ENCODE data around the gene CCDC160.
"Not testable (repeated sequence)": the region's sequence is repeated elsewhere in the genome, so short reads cannot be mapped to it uniquely, and the experiment has no call there.

The CCDC160 gene

DNA sequence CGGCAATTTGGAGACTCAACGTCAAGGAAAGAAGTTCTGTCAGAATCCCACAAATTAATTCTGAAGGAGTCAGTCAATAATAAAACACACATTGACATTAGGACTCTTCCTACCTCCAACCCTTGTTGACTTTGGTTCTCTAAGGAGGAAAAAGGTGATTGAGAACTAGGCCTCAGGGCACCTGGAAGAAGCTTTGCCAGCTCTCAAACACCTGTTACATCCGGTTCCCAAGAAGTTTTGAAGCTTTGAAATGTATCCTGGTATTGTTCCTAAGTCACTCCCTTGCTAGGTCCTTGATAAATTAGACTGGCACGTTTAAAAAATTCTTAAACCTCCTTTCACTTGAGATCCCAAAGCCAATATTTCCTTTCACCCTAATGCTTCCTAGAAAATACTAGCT lies 1.7 kb upstream of the CCDC160 start:
- no peak for DNase-seq (ENCODE audit: low read depth)
- H3K4me3 ChIP-seq (ENCODE audit: low read depth, low read length) = no peak overlapping the region
- TF ChIP-seq CTCF (IDR thresholded peaks at IDR 0.05; ENCODE audit: insufficient read depth, low read depth, low read length, missing control alignments) = no peak

DNA sequence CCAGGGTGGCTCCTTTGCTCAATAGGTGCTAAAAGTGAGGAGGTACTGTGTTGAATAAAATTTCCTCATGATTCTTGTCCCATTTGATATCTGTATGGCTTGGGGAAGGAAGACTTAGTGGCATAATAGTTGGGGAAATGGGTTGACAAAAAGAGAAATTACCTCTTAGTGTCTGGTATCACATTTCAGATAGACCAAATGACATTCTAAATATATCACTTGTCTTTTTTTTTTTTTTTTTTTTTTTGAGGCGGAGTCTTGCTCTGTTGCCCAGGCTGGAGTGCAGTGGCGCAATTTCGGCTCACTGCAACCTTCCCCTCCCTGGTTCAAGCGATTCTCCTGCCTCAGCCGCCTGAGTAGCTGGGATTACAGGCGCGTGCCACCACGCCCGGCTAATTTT lies 1.2 kb downstream of the CCDC160 start:
- DNase-seq (ENCODE audit: low read depth); H3K4me3 ChIP-seq (ENCODE audit: low read depth, low read length): not testable (repeated sequence)

DNA sequence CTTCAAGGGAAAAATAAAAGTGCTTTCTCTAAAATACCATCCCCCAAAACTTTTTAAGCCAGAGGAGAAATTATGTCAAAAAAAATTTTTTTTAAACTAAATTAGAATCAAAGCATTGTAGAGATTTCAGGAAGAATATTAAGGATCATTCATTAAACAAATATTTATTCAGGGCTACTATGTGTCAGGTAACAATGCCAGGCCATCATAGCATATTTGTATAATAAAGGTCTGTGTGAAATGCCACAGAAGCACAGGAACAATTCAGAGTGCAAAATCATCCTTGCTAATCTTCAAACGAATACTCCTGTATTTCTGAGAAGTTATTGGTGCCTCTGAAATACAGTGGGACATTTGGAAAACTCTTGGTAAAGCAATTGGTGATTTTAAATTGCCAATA lies 2.0 kb downstream of the CCDC160 start:
- no peak for DNase-seq (ENCODE audit: low read depth)
- H3K4me3 ChIP-seq (ENCODE audit: low read depth, low read length) = no peak overlapping the region
- TF ChIP-seq CTCF (IDR thresholded peaks at IDR 0.05; ENCODE audit: insufficient read depth, low read depth, low read length, missing control alignments) = no peak

DNA sequence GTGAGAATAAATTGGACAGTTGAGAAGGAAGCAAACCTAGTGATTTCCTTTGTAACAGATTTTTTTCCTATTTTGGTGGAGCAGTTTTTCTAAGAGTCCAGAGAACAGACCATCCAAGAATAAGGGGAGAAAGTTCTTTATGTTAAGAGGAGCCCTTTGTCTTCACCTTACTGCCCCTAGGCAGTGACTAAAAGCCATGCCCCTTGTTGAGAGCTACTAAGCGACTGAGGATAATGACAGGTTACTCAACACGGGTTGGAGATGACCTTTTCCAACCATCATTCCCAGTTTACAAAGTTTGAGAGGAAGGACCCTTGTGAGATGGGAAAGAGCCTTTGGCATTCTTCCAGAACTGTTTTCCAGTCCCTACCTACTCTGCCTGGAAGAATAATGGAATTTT lies 3.2 kb downstream of the CCDC160 start:
- no peak overlapping the region for H3K4me3 ChIP-seq (ENCODE audit: low read depth, low read length)
- TF ChIP-seq CTCF (IDR thresholded peaks at IDR 0.05; ENCODE audit: insufficient read depth, low read depth, low read length, missing control alignments) = no peak
- no peak for DNase-seq (ENCODE audit: low read depth)

- DNase-seq (ENCODE audit: low read depth) = no peak
- TF ChIP-seq CTCF (IDR thresholded peaks at IDR 0.05; ENCODE audit: insufficient read depth, low read depth, low read length, missing control alignments) = no peak
- no peak overlapping the region for H3K4me3 ChIP-seq (ENCODE audit: low read depth, low read length)
Measured at GRCh38 chrX:134241960-134242619, 5.1 kb downstream of the CCDC160 start.

DNA sequence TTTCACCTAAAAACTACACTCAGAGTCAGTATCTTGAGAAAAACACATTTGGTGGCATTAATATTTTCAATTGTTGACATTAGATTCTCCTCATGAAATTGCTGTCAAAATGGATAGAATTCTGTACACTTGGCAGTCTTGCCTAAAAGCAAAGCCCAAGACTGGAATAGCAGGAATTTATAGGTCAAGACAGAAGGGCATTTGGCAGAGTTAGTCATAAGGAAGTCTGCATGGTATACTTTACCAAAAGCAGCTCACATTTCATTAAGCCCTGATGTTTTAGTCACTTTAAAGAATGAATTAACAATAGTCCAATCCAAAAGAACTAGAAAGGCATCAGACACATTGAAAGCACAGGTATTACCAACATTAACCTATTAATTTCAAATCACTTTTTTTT lies 7.1 kb downstream of the CCDC160 start:
- no peak for DNase-seq (ENCODE audit: low read depth)
- H3K4me3 ChIP-seq (ENCODE audit: low read depth, low read length) = no peak overlapping the region
- no peak for TF ChIP-seq CTCF (IDR thresholded peaks at IDR 0.05; ENCODE audit: insufficient read depth, low read depth, low read length, missing control alignments)

GRCh38 chrX:134246282-134246681 lies 9.3 kb downstream of the CCDC160 start:
- H3K4me3 ChIP-seq (ENCODE audit: low read depth, low read length) = no peak overlapping the region
- TF ChIP-seq CTCF (IDR thresholded peaks at IDR 0.05; ENCODE audit: insufficient read depth, low read depth, low read length, missing control alignments) = peak; percentile 8
- peak; percentile 30 for DNase-seq (ENCODE audit: low read depth)
